Activated CD4-positive, alpha-beta T cell treated with anti-CD3 and anti-CD28 coated beads, Interleukin-2, amount 50 U/mL, for 1 hour (primary cell): ENCODE data around the gene ASTN1.
"Not testable (repeated sequence)": the region's sequence is repeated elsewhere in the genome, so short reads cannot be mapped to it uniquely, and the experiment has no call there.

Experiments
- DNase-seq: peaks from one replicate; pipeline ENCODE4 v3.0.0-alpha.2; 2020

Gene ASTN1

DNA sequence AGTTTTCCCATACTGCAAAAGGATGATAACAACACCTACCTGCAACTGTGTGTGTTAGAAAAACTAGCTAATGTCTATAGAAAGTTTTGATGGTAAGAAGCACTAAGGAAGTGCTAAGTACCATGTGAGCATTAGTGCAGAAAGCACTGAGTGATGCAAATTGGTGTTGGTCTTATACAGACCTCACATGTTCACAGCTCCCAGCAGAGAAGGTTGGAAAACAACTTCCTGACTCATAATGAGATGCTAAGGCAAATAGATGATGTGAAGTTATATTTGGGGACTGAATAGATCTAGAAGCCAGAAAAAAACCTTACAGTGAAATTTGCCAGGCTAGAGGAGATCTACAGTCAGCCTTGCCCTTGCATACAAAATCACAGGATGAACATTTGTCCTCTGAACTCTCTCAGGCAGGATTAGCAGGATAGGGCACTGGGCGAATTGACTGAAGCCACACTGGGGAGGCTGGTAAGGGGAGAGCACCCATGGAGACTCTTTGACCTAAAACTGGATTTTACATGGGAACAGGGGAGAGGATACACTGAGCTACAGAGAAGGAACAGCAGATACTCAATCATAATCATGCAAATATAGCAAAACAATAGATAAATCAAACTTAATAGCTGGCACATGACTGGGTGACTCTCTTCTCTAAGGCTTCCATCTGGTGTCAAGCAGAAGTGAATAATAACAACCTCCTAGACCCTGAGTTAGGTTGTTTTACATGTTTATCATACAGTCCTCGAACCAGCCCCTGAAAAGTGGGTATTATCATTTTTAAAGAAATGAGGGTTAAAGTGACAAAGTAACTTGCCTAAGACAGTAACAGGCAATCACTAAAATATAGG lies 61.3 kb downstream of the ASTN1 start:
- no peak for DNase-seq

DNA sequence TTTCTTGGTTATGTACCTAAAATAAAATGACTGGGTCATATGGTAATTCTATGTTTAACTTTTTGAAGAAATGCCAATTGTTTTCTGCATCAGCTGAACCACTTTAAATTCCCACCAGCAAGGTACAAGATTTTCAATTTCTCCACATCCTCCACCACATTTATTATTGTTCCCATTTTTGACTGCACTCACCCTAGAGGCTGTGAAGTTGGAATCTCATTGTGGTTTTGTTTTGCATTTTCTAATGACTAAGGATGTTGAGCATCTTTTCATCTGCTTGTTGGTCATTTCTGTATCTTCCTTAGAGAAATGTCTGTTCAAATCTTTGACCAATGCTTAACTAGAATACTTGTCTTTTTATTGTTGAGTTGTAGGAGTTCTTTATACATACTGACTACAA lies 72.5 kb downstream of the ASTN1 start:
- no peak for DNase-seq

- DNase-seq: no peak
These were observed 73.5 kb downstream of the ASTN1 start for GRCh38 chr1:177091040-177091439.

DNA sequence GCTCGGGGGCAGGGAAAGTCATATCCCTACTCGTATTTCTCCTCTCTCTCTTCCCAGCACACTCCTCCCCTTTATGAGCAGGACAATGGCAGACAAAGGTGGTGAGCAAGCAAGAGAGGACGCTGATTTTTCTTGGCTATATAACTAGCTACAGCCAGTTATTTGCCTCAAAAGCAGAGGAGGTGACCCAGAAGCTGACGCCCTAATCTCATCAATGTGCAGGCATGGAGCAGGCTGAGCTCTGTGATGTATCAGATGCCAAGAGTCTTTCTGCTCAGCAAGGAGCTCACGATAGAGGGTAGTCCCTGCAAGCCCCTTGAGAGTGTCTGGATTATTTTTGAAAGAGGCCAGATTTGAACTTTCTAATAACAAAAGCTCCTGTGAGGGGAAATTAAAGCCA lies 75.5 kb downstream of the ASTN1 start:
- no peak for DNase-seq

DNA sequence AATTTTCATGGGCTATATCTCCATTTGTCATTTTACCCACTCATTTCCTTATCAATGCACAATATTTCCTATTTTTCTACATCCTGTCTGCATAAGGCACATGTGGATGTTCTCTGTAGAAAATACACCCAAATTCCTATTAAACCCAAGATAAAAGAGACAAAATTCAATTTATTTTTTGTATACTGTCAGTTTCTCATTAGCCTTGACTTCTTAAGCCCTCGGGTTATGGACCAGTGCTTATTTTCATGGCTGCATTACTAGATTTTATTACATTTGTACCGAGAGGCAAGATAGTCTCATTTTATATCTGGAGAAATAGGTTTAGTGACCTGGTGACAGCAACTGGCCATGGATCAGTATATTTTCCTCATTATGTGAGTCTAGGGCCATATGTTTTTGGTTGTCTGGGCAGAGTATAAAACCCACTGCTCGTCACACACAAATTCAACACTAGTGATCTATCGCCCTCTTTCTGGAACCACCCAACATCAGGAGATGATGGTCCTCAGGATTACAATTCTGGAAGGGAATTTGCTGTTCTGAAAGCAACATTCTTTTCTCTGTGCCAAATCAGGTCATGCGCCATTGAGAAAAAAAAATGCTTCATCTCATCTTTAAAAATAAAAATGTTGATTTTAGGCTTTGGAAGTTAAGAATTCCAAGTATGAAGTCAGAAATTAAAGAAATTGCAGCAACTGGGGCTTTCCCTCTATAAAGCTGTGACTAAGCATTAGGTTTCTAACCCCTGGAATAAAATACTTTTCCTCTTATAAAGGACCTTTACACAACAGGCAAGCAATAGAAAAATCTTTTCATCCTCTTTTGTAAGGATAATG lies 81.4 kb downstream of the ASTN1 start:
- DNase-seq: no peak

DNA sequence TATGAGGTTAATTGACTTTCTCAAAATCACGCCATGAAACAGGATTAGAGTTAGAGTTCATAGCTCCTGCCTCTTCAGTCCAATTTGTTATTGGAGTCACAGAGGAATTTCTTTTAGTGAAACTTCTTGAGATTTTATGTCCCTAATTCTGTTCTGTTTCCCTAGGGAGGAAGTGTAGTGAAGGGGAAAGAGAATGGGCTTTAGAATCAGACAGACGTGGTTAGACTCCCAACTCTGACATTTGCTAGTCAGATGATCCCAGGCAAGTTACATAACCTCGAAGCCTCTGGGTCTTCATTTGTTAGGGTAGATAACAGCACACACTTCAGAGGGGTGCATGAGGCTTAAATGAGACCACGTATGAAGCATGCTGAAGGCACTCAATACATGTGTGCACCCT lies 83.9 kb downstream of the ASTN1 start:
- no peak for DNase-seq

DNA sequence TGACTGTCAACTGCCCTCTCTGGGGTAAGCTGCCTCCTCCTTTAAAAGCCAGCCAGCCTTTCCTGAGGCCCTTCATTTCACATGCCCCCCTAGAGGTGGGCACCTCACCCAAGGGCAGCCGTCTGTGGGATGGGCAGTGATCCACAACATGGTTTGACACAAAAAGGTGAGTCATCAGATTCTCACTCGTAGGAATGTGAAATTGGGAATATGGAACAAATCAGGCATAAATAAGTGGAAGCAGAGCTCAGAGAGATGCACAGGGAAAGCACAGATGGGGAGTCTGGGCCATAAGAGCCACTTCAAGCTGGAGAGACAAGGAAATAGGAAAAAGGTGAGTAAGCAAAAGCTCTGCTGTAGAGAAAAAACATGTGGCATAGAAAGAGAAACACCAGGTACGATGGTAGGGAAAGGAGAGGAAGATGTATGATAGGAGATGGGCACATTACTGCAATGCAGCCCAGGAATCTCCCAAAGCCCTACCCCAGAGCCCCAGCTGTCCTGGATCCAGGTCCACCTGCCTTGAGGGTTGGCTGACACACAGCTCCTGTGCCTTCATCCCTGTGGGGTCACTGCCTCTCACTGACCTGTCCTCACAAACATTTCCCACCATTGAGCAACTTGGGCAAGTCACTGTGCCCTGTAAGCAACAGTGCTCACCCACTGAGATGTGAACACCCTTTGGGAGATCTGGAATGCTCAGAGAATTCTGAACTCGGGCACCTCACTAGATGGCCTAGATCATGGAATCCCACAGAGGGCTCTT lies 86.6 kb downstream of the ASTN1 start:
- no peak for DNase-seq

DNA sequence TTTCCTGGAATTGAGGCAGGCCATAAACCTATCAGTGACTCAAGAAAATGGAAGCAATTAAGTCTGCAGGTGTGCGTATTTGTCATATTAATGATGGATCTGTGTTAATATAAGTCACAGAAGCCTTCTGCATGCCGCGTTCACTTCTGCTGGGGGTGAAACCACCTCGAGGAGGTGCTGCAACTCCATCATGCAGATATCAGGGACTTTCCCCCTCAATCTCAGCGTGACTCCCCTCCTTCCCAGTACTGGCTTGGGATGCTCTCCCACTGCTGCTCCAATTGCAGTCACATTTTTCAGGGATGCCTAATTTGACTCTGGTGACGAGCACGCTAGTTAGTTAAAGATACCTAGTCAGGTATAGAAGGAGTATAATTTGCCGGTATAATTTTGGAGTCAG lies 87.5 kb downstream of the ASTN1 start:
- no peak for DNase-seq

- DNase-seq: not testable (repeated sequence)
These were observed 89.7 kb downstream of the ASTN1 start for GRCh38 chr1:177074811-177075210.

DNA sequence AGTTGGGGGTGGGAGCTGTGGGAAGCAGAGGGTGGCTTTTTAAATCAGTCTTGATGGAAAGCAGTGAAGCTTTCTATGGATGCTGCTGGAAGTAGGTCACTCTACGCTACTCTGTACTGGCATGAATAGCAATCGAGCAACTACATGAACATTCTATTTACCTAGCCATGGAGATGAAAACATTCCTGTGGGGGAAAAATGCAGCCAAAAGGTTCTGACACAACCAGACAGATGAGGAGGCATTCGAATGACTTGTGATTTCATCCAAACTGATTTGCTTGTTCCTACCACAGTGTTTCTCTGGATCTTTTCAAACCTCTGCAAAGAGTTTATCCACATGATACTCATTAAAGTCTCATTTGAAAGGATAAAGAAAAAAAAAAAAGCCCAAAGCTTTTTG lies 95.0 kb downstream of the ASTN1 start:
- no peak for DNase-seq

DNA sequence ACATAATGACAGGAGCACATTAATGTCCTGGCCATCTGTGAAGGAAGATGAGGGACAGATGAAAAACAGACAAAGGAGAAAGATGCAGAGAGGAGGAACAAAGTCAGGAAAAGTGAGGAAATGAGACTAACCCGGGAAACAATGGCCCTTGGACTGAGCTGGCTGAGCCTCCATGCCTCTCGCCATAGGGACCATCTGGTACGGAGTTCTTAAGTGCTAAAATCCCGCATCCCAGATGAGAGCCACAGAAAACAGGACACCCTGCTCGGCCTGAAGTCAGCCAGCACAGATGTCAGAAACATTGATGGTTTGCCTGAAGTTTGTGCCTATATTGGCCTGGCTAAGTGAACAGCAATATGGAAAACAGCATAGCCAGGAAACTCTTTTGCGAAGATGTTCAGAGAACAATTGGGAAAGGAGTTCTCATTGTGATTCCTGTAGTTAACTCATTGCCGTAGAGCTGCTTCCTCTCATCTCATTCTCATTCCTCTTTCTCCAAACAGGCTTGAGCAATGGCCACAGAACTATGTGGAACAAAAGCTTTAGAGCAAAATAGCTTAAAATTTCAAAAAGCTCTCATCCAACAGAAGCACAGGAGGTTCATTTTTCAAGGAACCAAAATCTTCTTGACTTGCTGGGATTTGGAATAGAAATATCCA lies 96.6 kb downstream of the ASTN1 start:
- no peak for DNase-seq

GRCh38 chr1:177065430-177065829 lies 99.1 kb downstream of the ASTN1 start:
- no peak for DNase-seq

DNA sequence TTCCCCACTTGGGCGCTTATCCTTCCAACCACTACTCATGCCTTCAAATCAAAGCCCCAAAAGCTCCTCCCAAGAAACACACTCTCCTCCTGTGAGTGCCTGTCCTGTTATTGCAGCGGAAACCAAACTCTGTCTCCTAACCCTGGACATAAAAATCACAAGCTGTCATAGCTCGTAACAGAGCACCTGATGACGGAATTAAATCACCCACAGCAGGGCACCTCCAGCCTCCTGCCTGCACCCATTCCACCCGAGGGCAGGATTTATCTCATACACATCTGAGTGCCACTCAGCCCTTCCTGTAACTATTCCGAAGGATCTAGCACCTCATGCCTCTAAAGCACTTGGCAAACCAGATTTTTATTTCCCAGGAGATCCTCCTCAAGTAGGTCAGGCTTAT lies 100.9 kb downstream of the ASTN1 start:
- DNase-seq: no peak

DNA sequence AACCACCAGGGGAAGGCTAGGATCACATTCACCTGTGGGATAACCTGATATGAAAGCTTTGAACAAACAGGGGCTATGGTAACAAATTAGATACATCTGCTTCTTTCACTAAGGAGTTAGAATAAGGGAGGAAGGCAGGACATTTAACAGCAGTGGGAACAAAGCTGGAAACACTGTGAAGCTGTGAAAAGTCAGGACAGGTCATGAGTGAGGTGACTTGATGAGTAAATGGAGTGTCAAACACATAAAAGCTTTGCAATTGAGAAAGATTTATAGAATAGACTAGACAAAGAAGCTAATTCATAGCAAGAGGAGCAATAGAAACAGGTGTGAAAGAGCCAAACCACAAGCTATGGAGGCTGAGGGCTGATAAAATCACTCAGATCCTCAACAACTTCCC lies 110.0 kb downstream of the ASTN1 start:
- no peak for DNase-seq

DNA sequence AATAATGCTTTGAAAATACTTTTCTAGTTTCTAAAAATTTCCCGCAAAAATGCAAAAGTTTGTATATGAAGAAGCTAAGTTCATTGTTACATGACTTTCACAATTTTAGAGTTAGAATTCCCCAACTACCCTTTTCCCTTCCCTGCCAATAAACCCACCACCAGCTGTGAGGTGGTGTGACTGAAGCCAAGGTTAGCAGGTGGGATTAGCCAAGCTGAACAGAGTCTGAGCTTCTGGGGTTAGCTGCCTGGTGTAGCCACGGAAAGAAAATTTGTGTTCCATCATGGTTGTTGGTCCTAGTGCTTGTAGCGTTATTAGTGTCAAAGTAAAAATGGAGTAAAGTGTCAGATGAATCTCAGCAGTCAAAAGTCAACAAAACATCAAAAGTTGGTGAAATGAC lies 110.9 kb downstream of the ASTN1 start:
- DNase-seq: no peak

DNA sequence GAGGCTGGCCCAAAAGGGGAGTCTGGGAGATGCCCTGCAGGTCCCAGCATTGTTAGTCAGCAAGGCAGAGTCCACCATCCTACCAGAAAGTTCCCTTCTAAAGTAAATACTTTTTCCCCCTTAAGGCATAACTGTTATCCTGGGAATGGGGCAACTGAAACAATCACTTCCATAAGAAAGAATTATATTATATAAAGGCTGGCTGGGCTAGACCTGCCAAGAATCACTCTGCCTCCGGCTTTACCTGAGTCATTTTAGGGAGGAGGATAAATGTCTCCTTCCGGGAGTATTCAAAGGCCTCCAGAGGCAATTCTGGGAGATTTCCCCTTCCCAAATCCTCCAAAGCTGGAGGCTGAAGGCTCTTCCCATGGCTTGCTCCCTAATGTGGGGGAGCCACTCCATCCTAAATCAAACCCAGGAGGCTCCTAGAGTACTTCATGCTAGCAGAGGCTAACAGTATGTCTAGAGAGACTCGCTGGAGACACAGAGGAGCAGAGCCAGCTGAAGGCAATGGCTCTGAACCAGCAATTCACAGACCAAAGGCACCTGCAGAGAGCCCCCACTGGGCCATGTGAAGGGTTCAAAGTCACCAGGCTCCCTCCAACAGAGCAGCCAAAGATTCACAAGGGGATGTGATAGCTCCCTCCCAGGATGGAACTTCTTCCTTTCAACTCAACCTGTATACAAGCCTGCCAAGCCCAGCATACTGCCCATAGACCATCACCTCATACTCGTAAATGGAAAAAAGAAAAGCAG lies 116.0 kb downstream of the ASTN1 start:
- no peak for DNase-seq

DNA sequence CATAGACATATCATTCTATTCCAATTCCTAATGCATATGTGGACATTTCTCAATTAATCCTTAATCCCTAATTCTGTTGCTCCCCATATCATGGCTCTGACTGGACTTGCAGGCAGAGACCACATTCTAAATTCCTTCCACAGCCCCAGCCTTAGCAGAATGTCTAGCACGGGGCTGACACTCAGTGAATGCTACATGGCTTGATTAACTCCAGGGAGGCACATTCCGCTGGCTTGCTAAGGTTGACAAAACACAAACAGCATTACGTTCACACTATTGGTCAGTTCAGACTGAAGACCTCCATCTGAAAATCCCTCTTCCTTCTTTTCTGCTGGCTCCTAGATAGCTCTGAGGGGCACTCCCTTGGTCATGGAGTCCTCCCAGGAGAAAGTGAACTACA lies 119.4 kb downstream of the ASTN1 start:
- DNase-seq: no peak

DNA sequence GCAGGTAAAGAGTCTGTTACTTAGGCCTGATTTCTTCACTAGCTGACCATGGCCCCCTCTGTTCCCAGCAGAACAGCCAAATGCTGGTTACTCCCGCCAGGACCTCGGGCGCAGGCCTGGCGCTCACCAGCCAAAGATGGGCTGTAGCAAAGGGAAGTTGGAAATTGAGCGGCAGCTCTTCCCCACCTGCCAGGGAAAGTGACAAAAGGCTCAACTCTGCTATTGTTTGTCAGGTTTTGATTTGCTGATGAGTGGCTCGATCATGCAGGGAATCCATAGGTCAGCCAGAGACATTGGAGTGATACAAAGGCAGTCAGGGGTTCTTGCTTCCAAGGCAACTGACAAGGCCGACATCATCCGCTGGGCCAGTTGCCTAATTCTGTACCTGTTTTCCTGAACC lies 120.1 kb downstream of the ASTN1 start:
- DNase-seq: no peak

DNA sequence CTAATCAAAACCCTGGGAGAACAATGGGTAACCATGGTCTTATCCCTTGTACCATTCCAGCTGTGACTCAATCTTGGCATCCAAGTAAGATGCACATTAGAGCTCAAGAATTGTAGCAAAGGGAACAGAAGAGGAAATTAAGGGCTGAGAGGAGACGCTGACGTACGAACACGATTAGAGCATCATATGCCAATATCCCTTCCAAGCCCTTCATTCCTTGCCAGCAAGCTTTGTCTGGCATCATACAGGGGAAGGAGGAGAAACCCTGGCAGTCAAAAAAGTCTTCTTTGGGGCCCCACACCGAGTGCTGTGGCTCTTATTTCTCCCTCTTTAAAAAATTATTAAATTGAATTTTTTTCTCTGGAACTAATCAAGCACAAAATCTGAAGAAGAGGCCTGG lies 120.9 kb downstream of the ASTN1 start:
- DNase-seq: no peak

DNA sequence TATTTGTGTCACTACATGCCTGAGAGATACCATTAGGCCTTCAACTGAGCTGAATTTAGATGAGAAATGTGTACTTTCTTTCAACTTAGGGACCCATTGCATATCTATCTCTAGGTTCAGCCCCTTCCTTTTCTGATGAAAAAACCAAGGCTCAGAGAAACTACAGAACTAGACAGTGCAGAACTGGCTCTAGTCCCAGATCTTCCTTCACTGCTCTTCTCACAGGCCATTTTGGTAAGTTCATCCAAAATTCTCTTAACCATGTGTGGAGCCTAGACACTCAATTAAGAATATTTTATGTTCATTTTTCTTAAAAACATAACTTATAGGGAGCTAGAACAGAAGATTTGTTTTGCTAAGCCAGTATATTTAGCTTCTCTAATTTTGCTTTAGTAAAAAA lies 128.9 kb downstream of the ASTN1 start:
- DNase-seq: no peak

GRCh38 chr1:177033628-177034027 lies 130.9 kb downstream of the ASTN1 start:
- DNase-seq: no peak

GRCh38 chr1:177032434-177032833 lies 132.1 kb downstream of the ASTN1 start:
- no peak for DNase-seq
